GM12878 (cell line): ENCODE results near the gene ICOSLG. TPM values are rescaled to one million over a fixed set of nuclear protein-coding genes. Genes with fewer than 3 reads are reported as not detected.

Source experiments
- ATAC-seq: fragments of 200-7000 bp; cut with Tn5 transposase; 3 replicates; pipeline ENCODE4 v1.9.1; 2020; ENCODE audit warnings: mild to moderate bottlenecking, moderate library complexity
- BruUV-seq: library from RNA; stranded (reverse); fragments of 400-500 nt; replicated peaks from 2 replicates; lab custom pipeline; 2021; lab: Mats Ljungman, UMichigan
- CTCF ChIA-PET: fragments of 300-600 bp; sonication (Branson Sonifier 250); formaldehyde crosslinking; extraction: SDS; loops from one replicate; lab custom pipeline; 2021; ENCODE audit warnings: inconsistent platforms; lab: Yijun Ruan, JAX
- POLR2A ChIA-PET: fragments of 350-600 bp; formaldehyde crosslinking; extraction: SDS; loops from one replicate; lab custom pipeline; 2021; ENCODE audit warnings: inconsistent platforms; lab: Charles Lee
- RAD21 ChIA-PET: fragments of 300-600 bp; sonication (Branson Sonifier 250); formaldehyde crosslinking; loops from one replicate; lab custom pipeline; 2023; ENCODE audit warnings: antibody characterized with exemption; ENCODE audit not compliant: unreplicated experiment; lab: Charles Lee
- SMC1A ChIA-PET: fragments of 300-600 bp; sonication (Branson Sonifier 250); formaldehyde crosslinking; loops from one replicate; lab custom pipeline; 2023; ENCODE audit not compliant: unreplicated experiment, uncharacterized antibody; lab: Charles Lee
- DNase-seq: peaks from one replicate; pipeline ENCODE4 v3.0.0-alpha.2; 2011; ENCODE audit warnings: low read depth, low spot score
- FAIRE-seq: peaks from 3 replicates; lab custom pipeline; 2011; peaks lifted over from hg19 to GRCh38; lab: Jason Lieb, UNC
- H2AFZ ChIP-seq: 2 replicates; pipeline ENCODE4 v1.6.0; 2011; ENCODE audit warnings: low read depth, low read length, control low read depth; ENCODE audit not compliant: control insufficient read depth
- H3K27ac ChIP-seq: 2 replicates; pipeline ENCODE4 v1.5.1; 2011; ENCODE audit warnings: control low read depth; ENCODE audit not compliant: control insufficient read depth, insufficient read depth
- H3K27me3 ChIP-seq, 2 experiments: replicated peaks in 1 of 2; 2 replicates each; pipeline versions ENCODE4 v1.6.0 to v1.6.1; 2011; ENCODE audit warnings: low read length in 1 of 2; ENCODE audit not compliant: control insufficient read depth in 2 of 2, insufficient read depth in 2 of 2
- H3K36me3 ChIP-seq, 2 experiments: 2 replicates each; pipeline ENCODE4 v1.5.1; 2011; ENCODE audit warnings: low read length in 1 of 2; ENCODE audit not compliant: control insufficient read depth in 2 of 2, insufficient read depth in 2 of 2
- H3K4me1 ChIP-seq: 2 replicates; pipeline ENCODE4 v1.6.1; 2011; ENCODE audit warnings: mild to moderate bottlenecking, low read length, moderate library complexity, mixed read lengths; ENCODE audit not compliant: control insufficient read depth, insufficient read depth
- H3K4me2 ChIP-seq: 2 replicates; pipeline ENCODE4 v1.6.0; 2011; ENCODE audit warnings: control low read depth; ENCODE audit not compliant: control insufficient read depth, insufficient read depth
- H3K4me3 ChIP-seq: fragments of 200-600 bp; sonication (generic); 2 replicates; pipeline ENCODE4 v1.5.1; 2016
- H3K79me2 ChIP-seq: 2 replicates; pipeline ENCODE4 v1.6.0; 2011; ENCODE audit warnings: low read length; ENCODE audit not compliant: control insufficient read depth, insufficient read depth
- H3K9ac ChIP-seq: 2 replicates; pipeline ENCODE4 v1.8.0; 2011; ENCODE audit warnings: low read length, control low read depth, mixed read lengths; ENCODE audit not compliant: control insufficient read depth, insufficient read depth
- H3K9me3 ChIP-seq: replicated peaks from 3 replicates; pipeline ENCODE4 v1.5.1; 2011; ENCODE audit warnings: mild to moderate bottlenecking, low read length; ENCODE audit not compliant: control insufficient read depth, insufficient read depth
- H4K20me1 ChIP-seq: 2 replicates; pipeline ENCODE4 v1.6.0; 2011; ENCODE audit not compliant: control insufficient read depth, insufficient read depth
- ATF7 ChIP-seq: fragments of 450-650 bp; IDR thresholded peaks from 2 replicates; pipeline ENCODE4 v1.6.1; 2016; ENCODE audit warnings: low read depth, mild to moderate bottlenecking
- HCFC1 ChIP-seq: fragments of 150-350 bp; IDR thresholded peaks from 2 replicates; pipeline ENCODE4 v1.6.1; 2014; ENCODE audit warnings: low read length
- IRF3 ChIP-seq: fragments of 450-650 bp; IDR thresholded peaks from 2 replicates; pipeline ENCODE4 v1.6.1; 2014; ENCODE audit warnings: mild to moderate bottlenecking
- POLR2A ChIP-seq: IDR thresholded peaks from 2 replicates; pipeline ENCODE4 v1.6.1; 2011; ENCODE audit warnings: low read depth, mild to moderate bottlenecking, low read length
- RFX5 ChIP-seq: IDR thresholded peaks from 2 replicates; pipeline ENCODE4 v1.6.1; 2011; ENCODE audit warnings: low read depth, low read length, improper control_type of control experiment
- STAT3 ChIP-seq: IDR thresholded peaks from 2 replicates; pipeline ENCODE4 v1.6.1; 2011; ENCODE audit warnings: low read depth, low read length, improper control_type of control experiment
- TBL1XR1 ChIP-seq: IDR thresholded peaks from 2 replicates; pipeline ENCODE4 v1.6.1; 2012; ENCODE audit warnings: low read depth, low read length, improper control_type of control experiment
- WGBS: methylation state at CpG from one replicate; pipeline ENCODE4 v1.1.6; 2016; ENCODE audit warnings: low lambda C conversion rate; ENCODE audit not compliant: insufficient replicate concordance, insufficient coverage; ENCODE audit errors: missing lambda C conversion rate; 5-methylcytosine and 5-hydroxymethylcytosine counted together
- in situ Hi-C: fragments of 300-500 bp; cut with MboI; formaldehyde crosslinking; loops from 9 replicates; pipeline ENCODE4 v1.14.3; 2018; ENCODE audit warnings: mixed read lengths
- intact Hi-C: fragments of 100-400 bp; cut with micrococcal nuclease; formaldehyde crosslinking; loops from one replicate; pipeline ENCODE4 v1.14.2; 2022; ENCODE audit not compliant: unreplicated experiment
- polyA plus RNA-seq, 11 experiments: library from polyadenylated mRNA; depleted of rRNA in 4 of 11; unstranded in 6 of 11; stranded (reverse) in 5 of 11; fragments of >200 nt; fragmentation: Nextera tagmentation in 4 of 11; fragmentation: Illumina TruSeq in 1 of 11; extraction: Ambion mirVana in 4 of 11; extraction: Trizol in 1 of 11; gene quantifications; 1 replicate in 1 of 11; 2 replicates in 10 of 11; pipeline versions ENCODE4 v1.2.1 to v1.2.3, GENCODE V29; 2011 to 2016; ENCODE audit warnings: inconsistent platforms in 2 of 11, missing spikeins in 2 of 11, low read depth in 1 of 11
- total RNA-seq, 4 experiments: library from RNA; depleted of rRNA in 3 of 4; stranded (reverse); fragments of >200 nt in 3 of 4; fragmentation: Illumina TruSeq in 1 of 4; extraction: Trizol in 1 of 4; gene quantifications; 2 replicates each; pipeline versions ENCODE4 v1.2.1 to v1.2.3, GENCODE V29; 2013 to 2021
- TF ChIP-seq, protein P1 (sequence below): fragments of 450-650 bp; IDR thresholded peaks from 2 replicates; pipeline ENCODE4 v1.6.1; 2018; ENCODE audit warnings: mild to moderate bottlenecking, low read depth, moderate library complexity; ENCODE audit not compliant: partially characterized antibody

Gene ICOSLG
- total and polyA plus RNA-seq, 10 of the 15 experiments (the other 5 are each of a cell fraction or from before 2014, with no cell fraction given), result 0.84 to 16.4 (median 6.2) TPM

DNA sequence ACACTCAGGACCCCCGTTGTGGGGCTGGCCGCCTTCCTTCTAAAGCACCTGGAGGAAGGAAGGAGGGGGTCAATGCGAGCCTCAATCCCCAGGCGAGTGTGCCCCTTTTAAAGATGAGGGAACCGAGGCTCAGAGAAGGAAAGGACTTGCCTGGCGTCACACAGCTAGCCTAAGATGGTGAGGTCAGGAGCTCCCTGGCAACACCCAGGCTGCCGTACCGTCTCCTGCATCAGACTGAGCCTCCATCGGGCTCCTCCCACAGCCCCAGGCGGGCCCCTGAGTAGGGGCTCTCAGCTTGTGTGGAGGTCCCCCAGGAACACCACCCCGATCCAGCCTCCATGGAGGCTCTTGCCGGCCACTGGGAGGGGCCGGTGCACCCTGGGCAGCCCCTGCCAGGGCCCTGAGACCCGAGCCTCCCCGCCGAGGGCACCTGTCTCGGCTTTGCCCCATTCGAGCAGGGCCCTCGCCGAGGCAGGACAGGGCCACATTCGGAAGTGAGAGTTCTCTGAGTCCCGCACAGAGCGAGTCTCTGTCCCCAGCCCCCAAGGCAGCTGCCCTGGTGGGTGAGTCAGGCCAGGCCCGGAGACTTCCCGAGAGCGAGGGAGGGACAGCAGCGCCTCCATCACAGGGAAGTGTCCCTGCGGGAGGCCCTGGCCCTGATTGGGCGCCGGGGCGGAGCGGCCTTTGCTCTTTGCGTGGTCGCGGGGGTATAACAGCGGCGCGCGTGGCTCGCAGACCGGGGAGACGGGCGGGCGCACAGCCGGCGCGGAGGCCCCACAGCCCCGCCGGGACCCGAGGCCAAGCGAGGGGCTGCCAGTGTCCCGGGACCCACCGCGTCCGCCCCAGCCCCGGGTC, 44.6 kb upstream of the ICOSLG start, which contains the start of gene AIRE (continued):
- TF ChIP-seq, protein P1, sequence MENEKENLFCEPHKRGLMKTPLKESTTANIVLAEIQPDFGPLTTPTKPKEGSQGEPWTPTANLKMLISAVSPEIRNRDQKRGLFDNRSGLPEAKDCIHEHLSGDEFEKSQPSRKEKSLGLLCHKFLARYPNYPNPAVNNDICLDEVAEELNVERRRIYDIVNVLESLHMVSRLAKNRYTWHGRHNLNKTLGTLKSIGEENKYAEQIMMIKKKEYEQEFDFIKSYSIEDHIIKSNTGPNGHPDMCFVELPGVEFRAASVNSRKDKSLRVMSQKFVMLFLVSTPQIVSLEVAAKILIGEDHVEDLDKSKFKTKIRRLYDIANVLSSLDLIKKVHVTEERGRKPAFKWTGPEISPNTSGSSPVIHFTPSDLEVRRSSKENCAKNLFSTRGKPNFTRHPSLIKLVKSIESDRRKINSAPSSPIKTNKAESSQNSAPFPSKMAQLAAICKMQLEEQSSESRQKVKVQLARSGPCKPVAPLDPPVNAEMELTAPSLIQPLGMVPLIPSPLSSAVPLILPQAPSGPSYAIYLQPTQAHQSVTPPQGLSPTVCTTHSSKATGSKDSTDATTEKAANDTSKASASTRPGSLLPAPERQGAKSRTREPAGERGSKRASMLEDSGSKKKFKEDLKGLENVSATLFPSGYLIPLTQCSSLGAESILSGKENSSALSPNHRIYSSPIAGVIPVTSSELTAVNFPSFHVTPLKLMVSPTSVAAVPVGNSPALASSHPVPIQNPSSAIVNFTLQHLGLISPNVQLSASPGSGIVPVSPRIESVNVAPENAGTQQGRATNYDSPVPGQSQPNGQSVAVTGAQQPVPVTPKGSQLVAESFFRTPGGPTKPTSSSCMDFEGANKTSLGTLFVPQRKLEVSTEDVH, result no peak
- TF ChIP-seq ATF7, result no peak

DNA sequence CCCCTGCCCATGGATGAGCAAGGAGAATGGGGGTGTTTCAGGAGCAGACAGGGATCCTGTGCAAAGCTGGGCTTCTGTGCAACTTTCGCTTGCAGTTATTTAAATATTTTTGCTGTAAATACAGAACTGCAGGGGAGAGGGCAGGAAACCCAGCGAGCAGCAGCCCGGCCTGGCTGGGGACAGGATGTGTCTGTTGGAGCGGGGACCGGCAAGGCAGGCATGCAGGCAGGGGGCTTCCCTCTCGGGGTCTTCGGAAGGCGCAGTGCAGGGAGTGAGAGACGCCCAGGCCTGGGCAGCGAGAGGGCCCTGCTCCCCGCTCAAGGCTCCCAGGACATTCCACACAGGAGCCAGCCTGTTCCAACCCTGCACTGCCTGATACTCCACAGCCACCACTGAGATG, 43.2 kb upstream of the ICOSLG start:
- BruUV-seq, result no TSS peak
- no peak for TF ChIP-seq RFX5
- TF ChIP-seq TBL1XR1, result no peak
- TF ChIP-seq STAT3, result no peak
- no peak for TF ChIP-seq POLR2A
- no peak for TF ChIP-seq HCFC1
- TF ChIP-seq IRF3, result no peak
- RAD21 ChIA-PET, result no interaction called here
- H4K20me1 ChIP-seq, result no peaks in the 10 kb centered on the region
- H3K9me3 ChIP-seq, result no peaks in the 10 kb centered on the region
- H3K27ac ChIP-seq, result no peak overlapping the region
- POLR2A ChIA-PET, result interaction anchor here (1.3 kb wide), 1 partner anchor 12 kb away, joined by 3 read pairs; no protein-coding TSS in a partner anchor
- no peak overlapping the region for H3K4me2 ChIP-seq
- FAIRE-seq, result no peak
- H3K27me3 ChIP-seq, result no peaks in the 10 kb centered on the region
- no peak overlapping the region for H2AFZ ChIP-seq
- ATAC-seq, result no peak
- SMC1A ChIA-PET, result no interaction called here
- H3K4me1 ChIP-seq, result peaks cover 6% of the 10 kb centered on the region; the same call in 1 of the 2 replicates
- H3K36me3 ChIP-seq, result no peaks in the 10 kb centered on the region
- no peaks in the 10 kb centered on the region for H3K79me2 ChIP-seq
- in situ Hi-C loops, result no loop called here
- 32% methylated on average over 11 of the region's 11 CpGs for WGBS
- no peak overlapping the region for H3K4me3 ChIP-seq
- CTCF ChIA-PET, result no interaction called here
- intact Hi-C loops, result no loop called here
- H3K9ac ChIP-seq, result no peak overlapping the region
- no peak for DNase-seq
